ENCODE measurements around the gene PPT2. TPM values are rescaled to one million over a fixed set of nuclear protein-coding genes. Genes with fewer than 3 reads are reported as not detected.

The PPT2 gene
- total RNA-seq, 2 experiments from 2014 or later, result 8.7 to 8.9 TPM

- CTCF ChIA-PET, result no interaction called here
- H3K4me3 ChIP-seq (ENCODE audit: low read length), result no peak overlapping the region
- Mint-ChIP-seq H3K9me3 (no peaks in the 10 kb centered on the region), H3K36me3 (ENCODE audit: low read depth) (peaks cover 10% of the 10 kb centered on the region), H3K4me1 (ENCODE audit: low read depth) (peaks cover 31% of the 10 kb centered on the region), H3K27me3 (no peaks in the 10 kb centered on the region), H3K27ac (no peak overlapping the region), H3K4me3 (no peak overlapping the region)
- no peaks in the 10 kb centered on the region for H3K27me3 ChIP-seq (ENCODE audit: control insufficient read depth in 1 of 2, insufficient read depth in 2 of 2, low read length in 2 of 2)
- no peaks in the 10 kb centered on the region for H3K9me3 ChIP-seq (ENCODE audit: control insufficient read depth in 1 of 2, insufficient read depth in 1 of 2, low read length in 2 of 2)
- intact Hi-C loops (cut with DNase I, micrococcal nuclease), result loop anchor here in 1 of 2 experiments (5.0 to 10.0 kb wide), 2 partner anchors 465 to 1073 kb away; partner anchors contain the start of genes CSNK2B, HSD17B8, LY6G5B and RING1
- POLR2A ChIA-PET, result interaction anchor here (2.6 kb wide), 1 partner anchor 19 kb away, joined by 8 read pairs; the partner anchor contains the start of gene PRRT1
- H3K27ac ChIP-seq (ENCODE audit: low read depth in 1 of 2, low read length in 2 of 2), result no peak overlapping the region
- no peak for TF ChIP-seq CTCF (IDR thresholded peaks at IDR 0.05)
- H3K4me1 ChIP-seq (ENCODE audit: insufficient read depth, low read length), result peaks cover 31% of the 10 kb centered on the region
- no peak for ATAC-seq (ENCODE audit: poor library complexity)
- no peak for DNase-seq
- H3K36me3 ChIP-seq (ENCODE audit: insufficient read depth, low read length), result peaks cover 1% of the 10 kb centered on the region
Observed at GRCh38 chr6:32132110-32132509, 21.8 kb upstream of the PPT2 start.

GRCh38 chr6:32133786-32134185 is 20.2 kb upstream of the PPT2 start:
- H3K4me1 Mint-ChIP-seq (ENCODE audit: low read depth), result peaks cover 15% of the 10 kb centered on the region
- CTCF ChIA-PET, result no interaction called here
- no peak for TF ChIP-seq CTCF (IDR thresholded peaks at IDR 0.05)
- no peak overlapping the region for H3K27ac Mint-ChIP-seq
- intact Hi-C loops (cut with DNase I, micrococcal nuclease), result loop anchor here in 1 of 2 experiments (5.0 to 10.0 kb wide), 2 partner anchors 466 to 1071 kb away; partner anchors contain the start of genes CSNK2B, HSD17B8, LY6G5B and RING1
- H3K9me3 ChIP-seq (ENCODE audit: control insufficient read depth in 1 of 2, insufficient read depth in 1 of 2, low read length in 2 of 2), result no peaks in the 10 kb centered on the region
- peaks cover 20% of the 10 kb centered on the region for H3K4me1 ChIP-seq (ENCODE audit: insufficient read depth, low read length)
- ATAC-seq (ENCODE audit: poor library complexity), result no peak
- no peaks in the 10 kb centered on the region for H3K27me3 ChIP-seq (ENCODE audit: control insufficient read depth in 1 of 2, insufficient read depth in 2 of 2, low read length in 2 of 2)
- no peak overlapping the region for H3K4me3 Mint-ChIP-seq
- H3K27me3 Mint-ChIP-seq, result no peaks in the 10 kb centered on the region
- no peak overlapping the region for H3K27ac ChIP-seq (ENCODE audit: low read depth in 1 of 2, low read length in 2 of 2)
- POLR2A ChIA-PET, result no interaction called here
- H3K36me3 Mint-ChIP-seq (ENCODE audit: low read depth), result no peaks in the 10 kb centered on the region
- H3K9me3 Mint-ChIP-seq, result no peaks in the 10 kb centered on the region
- no peak overlapping the region for H3K4me3 ChIP-seq (ENCODE audit: low read length)
- H3K36me3 ChIP-seq (ENCODE audit: insufficient read depth, low read length), result no peaks in the 10 kb centered on the region
- no peak for DNase-seq

- ChIA-PET POLR2A (no interaction called here), CTCF (no interaction called here)
- no peaks in the 10 kb centered on the region for H3K4me1 Mint-ChIP-seq (ENCODE audit: low read depth)
- H3K36me3 Mint-ChIP-seq (ENCODE audit: low read depth), result no peaks in the 10 kb centered on the region
- no peak overlapping the region for H3K4me3 ChIP-seq (ENCODE audit: low read length)
- no peaks in the 10 kb centered on the region for H3K4me1 ChIP-seq (ENCODE audit: insufficient read depth, low read length)
- TF ChIP-seq CTCF (IDR thresholded peaks at IDR 0.05), result no peak
- H3K27me3 Mint-ChIP-seq, result no peaks in the 10 kb centered on the region
- ATAC-seq (ENCODE audit: poor library complexity) (no peak), DNase-seq (no peak)
- no peak overlapping the region for H3K27ac ChIP-seq (ENCODE audit: low read depth in 1 of 2, low read length in 2 of 2)
- no peak overlapping the region for H3K4me3 Mint-ChIP-seq
- H3K27ac Mint-ChIP-seq, result no peak overlapping the region
- intact Hi-C loops (cut with DNase I, micrococcal nuclease), result loop anchor here in 1 of 2 experiments (10.0 kb wide), 1 partner anchor 1067 kb away; the partner anchor contains the start of genes HSD17B8, RING1, RXRB and SLC39A7
- no peaks in the 10 kb centered on the region for H3K9me3 Mint-ChIP-seq
- no peaks in the 10 kb centered on the region for H3K9me3 ChIP-seq (ENCODE audit: control insufficient read depth in 1 of 2, insufficient read depth in 1 of 2, low read length in 2 of 2)
- H3K27me3 ChIP-seq (ENCODE audit: control insufficient read depth in 1 of 2, insufficient read depth in 2 of 2, low read length in 2 of 2), result no peaks in the 10 kb centered on the region
- no peaks in the 10 kb centered on the region for H3K36me3 ChIP-seq (ENCODE audit: insufficient read depth, low read length)
Observed at GRCh38 chr6:32137454-32137853, 16.5 kb upstream of the PPT2 start.

Data from CD4-positive, alpha-beta T cell (primary cell).